ENCODE data around the gene ING1.
A peak's percentile ranks its signal among the peaks of the same experiment; 100 is the strongest.

The ING1 gene

DNA sequence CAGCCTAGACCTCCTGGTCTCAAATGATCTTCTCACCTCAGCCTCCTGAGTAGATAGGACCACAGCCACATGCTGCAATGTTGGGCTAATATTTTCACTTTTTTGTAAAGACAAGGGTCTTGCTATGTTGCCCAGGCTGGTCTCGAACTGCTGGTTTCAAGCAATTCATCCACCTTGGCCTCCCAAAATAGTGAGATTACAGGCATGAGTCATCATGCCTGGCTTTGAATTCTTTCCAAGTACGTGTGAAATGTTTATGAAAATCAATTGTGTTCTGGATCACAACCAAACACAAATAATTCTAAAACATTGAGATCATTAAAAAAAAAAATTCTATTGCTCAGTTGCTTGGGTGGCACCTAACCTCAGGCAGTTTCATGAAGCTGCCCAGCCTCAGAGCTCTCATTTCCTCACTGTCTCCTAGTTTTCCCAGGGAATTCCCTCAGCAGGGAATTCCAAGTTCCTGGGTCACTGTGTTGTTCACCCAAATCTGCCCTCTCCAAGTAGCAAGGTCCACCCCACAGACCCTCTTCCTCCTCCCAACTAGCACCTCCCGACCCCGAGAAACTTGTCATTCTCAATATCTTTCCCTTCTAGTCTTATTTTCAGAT is 44.8 kb downstream of the ING1 start:
- Histone ChIP-seq H2BK120ac (ENCODE audit: low read depth, low read length) (no peak overlapping the region), H3K9ac (ENCODE audit: low read length) (no peak overlapping the region), H3K36me3 (ENCODE audit: control insufficient read depth, insufficient read depth, low read length) (no peaks in the 10 kb centered on the region), H3K4me1 (ENCODE audit: control insufficient read depth, low read depth, low read length) (no peaks in the 10 kb centered on the region), H3K27ac (ENCODE audit: low read depth, low read length) (no peak overlapping the region), H4K8ac (ENCODE audit: low read depth, low read length) (no peak overlapping the region), H4K5ac (ENCODE audit: low read length) (no peak overlapping the region), H3K4ac (ENCODE audit: low read depth, low read length) (no peak overlapping the region), H2AK5ac (ENCODE audit: low read length) (no peak overlapping the region), H2BK15ac (replicated peaks; ENCODE audit: low read depth) (no peak overlapping the region), H3K56ac (ENCODE audit: low read length) (no peak overlapping the region), H2BK5ac (ENCODE audit: low read length) (no peak overlapping the region), H3K4me3 (ENCODE audit: low read length) (no peak overlapping the region), H3K79me2 (ENCODE audit: control insufficient read depth, insufficient read depth, low read length) (no peaks in the 10 kb centered on the region), H3K27me3 (ENCODE audit: insufficient read depth, low read length, poor library complexity) (no peaks in the 10 kb centered on the region), H3K23ac (ENCODE audit: low read length) (no peak overlapping the region), H3K4me2 (ENCODE audit: low read length) (no peak overlapping the region), H3K79me1 (ENCODE audit: low read length) (no peaks in the 10 kb centered on the region), H3K18ac (ENCODE audit: low read length) (no peak overlapping the region)
- WGBS (ENCODE audit: extremely low coverage, insufficient coverage, low lambda C conversion rate): no CpG with 5 or more reads among the region's 4 CpGs
- peak; percentile 17 for DNase-seq

DNA sequence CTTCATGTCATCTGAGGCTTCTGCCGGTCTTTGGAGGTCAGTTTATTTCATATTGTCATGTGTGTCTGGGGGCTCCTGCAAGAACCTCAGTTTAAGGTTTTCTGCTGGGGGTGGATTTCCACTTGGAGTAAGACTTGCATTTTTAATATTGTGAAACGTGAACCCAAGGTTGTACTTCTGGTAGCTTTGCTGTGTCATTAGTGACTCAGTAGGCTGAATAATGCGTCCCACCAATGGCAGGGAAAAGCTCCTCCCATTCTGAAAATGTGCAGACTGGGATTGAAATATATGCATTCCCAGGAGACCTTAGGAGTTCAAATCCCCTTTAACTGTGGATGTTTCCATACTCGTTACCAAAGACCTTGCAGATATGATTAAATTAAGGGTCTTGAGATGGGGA is 46.2 kb downstream of the ING1 start:
- H4K8ac ChIP-seq (ENCODE audit: low read depth, low read length): no peak overlapping the region
- no peak overlapping the region for H3K4ac ChIP-seq (ENCODE audit: low read depth, low read length)
- H2BK5ac ChIP-seq (ENCODE audit: low read length): no peak overlapping the region
- H4K5ac ChIP-seq (ENCODE audit: low read length): no peak overlapping the region
- no peak overlapping the region for H3K56ac ChIP-seq (ENCODE audit: low read length)
- no peak overlapping the region for H2BK15ac ChIP-seq (replicated peaks; ENCODE audit: low read depth)
- H3K36me3 ChIP-seq (ENCODE audit: control insufficient read depth, insufficient read depth, low read length): no peaks in the 10 kb centered on the region
- no peaks in the 10 kb centered on the region for H3K79me2 ChIP-seq (ENCODE audit: control insufficient read depth, insufficient read depth, low read length)
- no peak overlapping the region for H3K9ac ChIP-seq (ENCODE audit: low read length)
- no peaks in the 10 kb centered on the region for H3K4me1 ChIP-seq (ENCODE audit: control insufficient read depth, low read depth, low read length)
- no peak overlapping the region for H3K23ac ChIP-seq (ENCODE audit: low read length)
- H3K79me1 ChIP-seq (ENCODE audit: low read length): no peaks in the 10 kb centered on the region
- DNase-seq: no peak
- no peak overlapping the region for H3K4me2 ChIP-seq (ENCODE audit: low read length)
- no peak overlapping the region for H3K27ac ChIP-seq (ENCODE audit: low read depth, low read length)
- H2BK120ac ChIP-seq (ENCODE audit: low read depth, low read length): no peak overlapping the region
- no peak overlapping the region for H3K4me3 ChIP-seq (ENCODE audit: low read length)
- H2AK5ac ChIP-seq (ENCODE audit: low read length): no peak overlapping the region
- H3K27me3 ChIP-seq (ENCODE audit: insufficient read depth, low read length, poor library complexity): no peaks in the 10 kb centered on the region
- H3K18ac ChIP-seq (ENCODE audit: low read length): no peak overlapping the region
- WGBS (ENCODE audit: extremely low coverage, insufficient coverage, low lambda C conversion rate): no CpG with 5 or more reads among the region's 4 CpGs

DNA sequence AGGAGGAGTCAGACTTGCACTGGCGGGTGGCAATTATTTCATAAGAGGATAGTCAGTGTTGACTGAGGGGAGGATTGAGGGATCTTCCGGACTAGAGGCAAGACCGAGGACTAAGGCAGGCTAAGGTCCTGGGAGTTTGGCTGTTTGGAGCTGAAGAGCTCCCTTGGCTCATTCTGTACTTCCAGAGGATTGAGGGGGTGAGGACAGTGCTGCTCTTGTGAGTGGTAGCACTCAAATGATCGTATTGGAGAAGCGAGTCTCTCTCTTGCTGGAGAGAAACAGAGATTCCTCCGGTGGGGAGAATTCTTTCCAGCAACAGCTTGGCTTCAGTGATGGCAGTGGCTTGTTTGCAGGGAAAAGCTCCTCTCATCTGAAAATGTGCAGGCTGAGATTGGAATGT is 47.1 kb downstream of the ING1 start:
- WGBS (ENCODE audit: extremely low coverage, insufficient coverage, low lambda C conversion rate): no CpG with 5 or more reads among the region's 6 CpGs

GRCh38 chr13:110766671-110767430 is 53.4 kb downstream of the ING1 start:
- no peak overlapping the region for H3K27ac ChIP-seq (ENCODE audit: low read depth, low read length)
- H3K18ac ChIP-seq (ENCODE audit: low read length): no peak overlapping the region
- no peak for DNase-seq
- no peak overlapping the region for H3K4ac ChIP-seq (ENCODE audit: low read depth, low read length)
- H2AK5ac ChIP-seq (ENCODE audit: low read length): no peak overlapping the region
- no peaks in the 10 kb centered on the region for H3K4me1 ChIP-seq (ENCODE audit: control insufficient read depth, low read depth, low read length)
- H3K36me3 ChIP-seq (ENCODE audit: control insufficient read depth, insufficient read depth, low read length): no peaks in the 10 kb centered on the region
- H2BK15ac ChIP-seq (replicated peaks; ENCODE audit: low read depth): no peak overlapping the region
- no peak overlapping the region for H2BK120ac ChIP-seq (ENCODE audit: low read depth, low read length)
- H3K79me1 ChIP-seq (ENCODE audit: low read length): no peaks in the 10 kb centered on the region
- H2BK5ac ChIP-seq (ENCODE audit: low read length): no peak overlapping the region
- no peak overlapping the region for H4K5ac ChIP-seq (ENCODE audit: low read length)
- H3K4me2 ChIP-seq (ENCODE audit: low read length): no peak overlapping the region
- no peak overlapping the region for H3K9ac ChIP-seq (ENCODE audit: low read length)
- H3K79me2 ChIP-seq (ENCODE audit: control insufficient read depth, insufficient read depth, low read length): no peaks in the 10 kb centered on the region
- no peak overlapping the region for H4K8ac ChIP-seq (ENCODE audit: low read depth, low read length)
- no peak overlapping the region for H3K56ac ChIP-seq (ENCODE audit: low read length)
- H3K23ac ChIP-seq (ENCODE audit: low read length): no peak overlapping the region
- no peak overlapping the region for H3K4me3 ChIP-seq (ENCODE audit: low read length)
- no CpG with 5 or more reads among the region's 4 CpGs for WGBS (ENCODE audit: extremely low coverage, insufficient coverage, low lambda C conversion rate)
- H3K27me3 ChIP-seq (ENCODE audit: insufficient read depth, low read length, poor library complexity): no peaks in the 10 kb centered on the region

More for the DNA sequence above, 47.1 kb downstream of the ING1 start:
- Histone ChIP-seq H3K4me2 (ENCODE audit: low read length) (no peak overlapping the region), H3K36me3 (ENCODE audit: control insufficient read depth, insufficient read depth, low read length) (no peaks in the 10 kb centered on the region), H3K79me2 (ENCODE audit: control insufficient read depth, insufficient read depth, low read length) (no peaks in the 10 kb centered on the region), H3K18ac (ENCODE audit: low read length) (no peak overlapping the region), H3K4me3 (ENCODE audit: low read length) (no peak overlapping the region), H4K5ac (ENCODE audit: low read length) (no peak overlapping the region), H3K79me1 (ENCODE audit: low read length) (no peaks in the 10 kb centered on the region), H2BK5ac (ENCODE audit: low read length) (no peak overlapping the region), H3K9ac (ENCODE audit: low read length) (no peak overlapping the region), H4K8ac (ENCODE audit: low read depth, low read length) (no peak overlapping the region), H3K56ac (ENCODE audit: low read length) (no peak overlapping the region), H3K4me1 (ENCODE audit: control insufficient read depth, low read depth, low read length) (no peaks in the 10 kb centered on the region), H2BK15ac (replicated peaks; ENCODE audit: low read depth) (no peak overlapping the region), H3K4ac (ENCODE audit: low read depth, low read length) (no peak overlapping the region), H2AK5ac (ENCODE audit: low read length) (no peak overlapping the region), H2BK120ac (ENCODE audit: low read depth, low read length) (no peak overlapping the region), H3K27me3 (ENCODE audit: insufficient read depth, low read length, poor library complexity) (no peaks in the 10 kb centered on the region), H3K23ac (ENCODE audit: low read length) (no peak overlapping the region), H3K27ac (ENCODE audit: low read depth, low read length) (no peak overlapping the region)
- no peak for DNase-seq

DNA sequence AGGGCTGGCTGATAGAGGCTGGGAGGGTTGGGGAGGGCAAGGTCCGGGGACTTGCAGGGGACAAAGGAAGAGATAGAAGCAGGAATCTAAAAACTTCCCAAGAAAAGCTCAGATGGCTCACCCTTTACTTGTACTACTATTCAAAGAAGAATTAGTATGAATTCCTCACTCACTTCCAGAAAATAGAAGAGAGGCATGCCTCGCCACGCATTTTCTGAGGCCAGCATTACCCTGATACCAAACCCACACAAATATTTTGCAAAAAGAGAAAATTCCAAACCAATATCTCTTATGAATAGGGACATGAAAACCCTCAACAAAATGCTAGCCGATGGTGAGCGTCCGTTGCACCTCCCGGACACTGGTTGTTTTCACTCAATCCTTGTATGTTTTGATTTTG is 54.0 kb downstream of the ING1 start:
- H3K79me1 ChIP-seq (ENCODE audit: low read length): no peaks in the 10 kb centered on the region
- no peaks in the 10 kb centered on the region for H3K36me3 ChIP-seq (ENCODE audit: control insufficient read depth, insufficient read depth, low read length)
- H3K4me2 ChIP-seq (ENCODE audit: low read length): no peak overlapping the region
- H3K18ac ChIP-seq (ENCODE audit: low read length): no peak overlapping the region
- H3K79me2 ChIP-seq (ENCODE audit: control insufficient read depth, insufficient read depth, low read length): no peaks in the 10 kb centered on the region
- WGBS (ENCODE audit: extremely low coverage, insufficient coverage, low lambda C conversion rate): no CpG with 5 or more reads among the region's 7 CpGs
- H3K9ac ChIP-seq (ENCODE audit: low read length): no peak overlapping the region
- H3K27ac ChIP-seq (ENCODE audit: low read depth, low read length): no peak overlapping the region
- H3K56ac ChIP-seq (ENCODE audit: low read length): no peak overlapping the region
- DNase-seq: no peak
- H3K23ac ChIP-seq (ENCODE audit: low read length): no peak overlapping the region
- H4K8ac ChIP-seq (ENCODE audit: low read depth, low read length): no peak overlapping the region
- no peak overlapping the region for H2BK5ac ChIP-seq (ENCODE audit: low read length)
- no peak overlapping the region for H2AK5ac ChIP-seq (ENCODE audit: low read length)
- H3K4ac ChIP-seq (ENCODE audit: low read depth, low read length): no peak overlapping the region
- H3K4me1 ChIP-seq (ENCODE audit: control insufficient read depth, low read depth, low read length): no peaks in the 10 kb centered on the region
- H2BK120ac ChIP-seq (ENCODE audit: low read depth, low read length): no peak overlapping the region
- no peak overlapping the region for H2BK15ac ChIP-seq (replicated peaks; ENCODE audit: low read depth)
- H4K5ac ChIP-seq (ENCODE audit: low read length): no peak overlapping the region
- no peaks in the 10 kb centered on the region for H3K27me3 ChIP-seq (ENCODE audit: insufficient read depth, low read length, poor library complexity)
- no peak overlapping the region for H3K4me3 ChIP-seq (ENCODE audit: low read length)
